Activated CD4-positive, alpha-beta memory T cell treated with anti-CD3 and anti-CD28 coated beads, Interleukin-2, amount 10 ng/mL, durations not matched to agents 7 days and 5 days (primary cell): Measurements from ENCODE around the gene C11orf97. TPM values are rescaled to one million over a fixed set of nuclear protein-coding genes. Genes with fewer than 3 reads are reported as not detected.

ENCODE experiments used
- CTCF ChIA-PET: fragments of 350-600 bp; sonication (Branson Sonifier 250); formaldehyde crosslinking; loops from one replicate; lab custom pipeline; 2021; ENCODE audit warnings: antibody characterized with exemption, inconsistent platforms; lab: Charles Lee
- POLR2A ChIA-PET: fragments of 350-600 bp; sonication (Branson Sonifier 250); formaldehyde crosslinking; loops from one replicate; lab custom pipeline; 2021; ENCODE audit warnings: antibody characterized with exemption; lab: Charles Lee
- DNase-seq: peaks from one replicate; pipeline ENCODE4 v3.0.0-alpha.2; 2020
- H3K27ac Mint-ChIP-seq: one replicate; pipeline ENCODE4 v1.8.0; 2021; ENCODE audit warnings: mild to moderate bottlenecking, mixed read lengths
- H3K27me3 Mint-ChIP-seq: one replicate; pipeline ENCODE4 v1.8.0; 2021; ENCODE audit warnings: mixed read lengths
- H3K36me3 Mint-ChIP-seq: one replicate; pipeline ENCODE4 v1.8.0; 2021; ENCODE audit warnings: low read depth, mixed read lengths
- H3K4me1 Mint-ChIP-seq: one replicate; pipeline ENCODE4 v1.8.0; 2021; ENCODE audit warnings: mixed read lengths
- H3K4me3 Mint-ChIP-seq: one replicate; pipeline ENCODE4 v1.8.0; 2021; ENCODE audit warnings: mild to moderate bottlenecking, mixed read lengths
- H3K9me3 Mint-ChIP-seq: one replicate; pipeline ENCODE4 v1.8.0; 2021; ENCODE audit warnings: mixed read lengths
- total RNA-seq, 2 experiments: library from RNA; stranded (reverse); gene quantifications; one replicate each; pipeline ENCODE4 v1.2.3, GENCODE V29; 2021

C11orf97 gene
- total RNA-seq, 2 experiments from 2014 or later: not detected

DNA sequence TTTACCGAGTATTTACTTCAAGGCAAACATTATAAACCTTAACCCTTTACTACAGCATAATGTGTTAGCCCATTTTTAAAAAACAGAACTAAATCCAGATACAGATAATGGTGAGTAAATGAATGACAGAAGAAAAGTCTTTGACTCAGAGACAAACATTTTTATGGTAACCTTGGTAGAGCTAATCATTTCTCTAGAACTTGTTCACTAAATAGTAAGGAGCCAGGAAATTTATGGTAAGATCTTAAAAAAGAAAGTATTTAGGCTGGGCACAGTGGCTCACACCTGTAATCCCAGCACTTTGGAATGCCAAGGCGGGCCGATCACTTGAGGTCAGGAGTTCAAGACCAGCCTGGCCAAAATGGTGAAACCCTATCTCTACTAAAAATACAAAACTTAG is 19.9 kb downstream of the C11orf97 start:
- Mint-ChIP-seq H3K9me3 (no peaks in the 10 kb centered on the region), H3K4me1 (no peaks in the 10 kb centered on the region), H3K4me3 (no peak overlapping the region), H3K36me3 (no peaks in the 10 kb centered on the region), H3K27me3 (peaks cover 49% of the 10 kb centered on the region), H3K27ac (no peak overlapping the region)
- POLR2A ChIA-PET: no interaction called here
- DNase-seq: no peak
- CTCF ChIA-PET: no interaction called here

DNA sequence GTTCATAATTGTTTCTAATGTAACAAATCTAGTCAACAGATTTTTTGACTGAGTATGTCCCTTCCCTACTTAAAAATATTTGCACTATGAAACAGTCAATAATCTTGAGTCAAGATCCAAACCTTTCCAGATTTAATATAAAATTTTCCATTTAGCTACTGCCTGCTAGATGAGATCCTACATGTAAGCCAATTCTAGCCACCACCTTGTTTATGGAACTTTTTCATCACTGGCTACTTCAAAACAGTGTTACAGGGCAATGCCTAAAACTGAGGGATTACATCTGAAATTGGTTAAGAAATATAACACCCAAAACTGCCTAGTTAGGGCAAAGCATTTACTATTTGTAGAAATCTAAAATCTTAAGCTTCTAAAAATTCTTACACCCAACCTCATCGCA is 20.9 kb downstream of the C11orf97 start:
- no peaks in the 10 kb centered on the region for H3K36me3 Mint-ChIP-seq

DNA sequence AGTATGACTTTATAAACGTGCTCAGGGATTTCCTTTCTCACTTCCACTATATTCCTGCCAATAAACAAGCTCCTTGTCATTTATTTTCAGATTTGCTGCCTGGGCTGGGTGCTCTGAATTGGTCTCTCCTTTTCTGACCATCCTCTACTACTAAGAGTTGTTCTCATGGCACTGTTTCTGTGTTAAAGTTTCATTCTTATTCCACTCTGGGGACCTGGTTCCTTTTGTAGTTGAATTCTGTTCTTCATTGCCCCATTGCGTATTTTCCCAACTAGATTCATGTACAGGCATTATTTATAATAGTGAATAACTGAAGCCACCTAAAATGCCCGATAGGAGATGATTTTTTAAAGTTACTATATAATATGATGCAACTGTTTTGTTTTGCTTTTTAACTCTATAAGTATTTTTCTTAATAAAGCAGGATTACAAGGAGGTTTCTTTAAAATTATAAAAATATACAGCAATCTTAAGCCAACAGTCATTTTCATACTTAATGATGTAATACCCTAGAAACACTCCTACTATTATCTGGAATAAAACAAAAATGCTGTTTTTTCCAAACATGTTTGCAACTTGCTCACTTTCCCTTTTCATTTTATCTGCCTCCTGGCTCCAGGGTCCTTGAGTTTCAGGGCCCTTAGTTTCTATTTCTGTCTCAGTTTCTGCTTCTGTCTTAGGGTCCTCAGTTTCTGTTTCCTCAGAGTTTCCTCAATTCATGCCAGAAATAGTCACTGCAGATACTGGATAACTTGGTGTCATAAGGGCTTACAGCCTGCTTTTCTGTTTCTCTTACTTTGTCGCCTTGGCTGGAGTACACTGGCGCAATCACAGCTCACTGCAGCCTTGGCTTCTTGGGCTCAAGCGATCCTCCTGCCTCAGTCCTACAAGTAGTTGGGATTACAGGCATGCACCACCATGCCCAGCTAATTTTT is 21.7 kb downstream of the C11orf97 start:
- H3K27ac Mint-ChIP-seq: no peak overlapping the region
- ChIA-PET CTCF (no interaction called here), POLR2A (no interaction called here)
- no peaks in the 10 kb centered on the region for H3K4me1 Mint-ChIP-seq
- no peak for DNase-seq
- H3K4me3 Mint-ChIP-seq: no peak overlapping the region
- H3K27me3 Mint-ChIP-seq: peaks cover 48% of the 10 kb centered on the region
- H3K36me3 Mint-ChIP-seq: no peaks in the 10 kb centered on the region
- H3K9me3 Mint-ChIP-seq: no peaks in the 10 kb centered on the region

More for the DNA sequence above, 20.9 kb downstream of the C11orf97 start:
- Mint-ChIP-seq H3K27ac (no peak overlapping the region), H3K4me3 (no peak overlapping the region), H3K27me3 (peaks cover 50% of the 10 kb centered on the region), H3K9me3 (no peaks in the 10 kb centered on the region), H3K4me1 (no peaks in the 10 kb centered on the region)
- DNase-seq: no peak
- ChIA-PET POLR2A (no interaction called here), CTCF (no interaction called here)

DNA sequence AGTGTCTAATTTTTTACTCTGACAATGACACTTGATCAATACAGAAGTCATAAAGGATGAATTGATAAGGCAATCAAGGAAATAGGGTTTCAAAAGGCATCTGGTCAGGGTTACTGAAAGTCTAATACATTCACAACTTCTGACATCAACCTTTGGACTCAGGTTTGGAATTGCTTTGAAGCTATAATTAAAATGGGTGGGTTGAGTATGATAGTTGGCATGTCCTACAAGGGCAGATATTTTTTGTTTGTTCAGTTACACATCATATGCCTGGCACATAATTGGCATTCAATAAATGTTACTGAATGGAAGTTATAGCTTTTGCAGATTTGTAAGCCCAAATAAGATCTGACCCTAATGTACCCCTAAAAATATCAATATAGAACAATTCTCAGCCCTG is 24.1 kb downstream of the C11orf97 start:
- H3K27ac Mint-ChIP-seq: no peak overlapping the region
- H3K36me3 Mint-ChIP-seq: no peaks in the 10 kb centered on the region
- DNase-seq: no peak
- H3K9me3 Mint-ChIP-seq: no peaks in the 10 kb centered on the region
- no peak overlapping the region for H3K4me3 Mint-ChIP-seq
- peaks cover 35% of the 10 kb centered on the region for H3K27me3 Mint-ChIP-seq
- POLR2A ChIA-PET: no interaction called here
- CTCF ChIA-PET: interaction anchor here (1.2 kb wide), 1 partner anchor 24 kb away, joined by 3 read pairs; the partner anchor contains the start of gene C11orf97
- no peaks in the 10 kb centered on the region for H3K4me1 Mint-ChIP-seq

DNA sequence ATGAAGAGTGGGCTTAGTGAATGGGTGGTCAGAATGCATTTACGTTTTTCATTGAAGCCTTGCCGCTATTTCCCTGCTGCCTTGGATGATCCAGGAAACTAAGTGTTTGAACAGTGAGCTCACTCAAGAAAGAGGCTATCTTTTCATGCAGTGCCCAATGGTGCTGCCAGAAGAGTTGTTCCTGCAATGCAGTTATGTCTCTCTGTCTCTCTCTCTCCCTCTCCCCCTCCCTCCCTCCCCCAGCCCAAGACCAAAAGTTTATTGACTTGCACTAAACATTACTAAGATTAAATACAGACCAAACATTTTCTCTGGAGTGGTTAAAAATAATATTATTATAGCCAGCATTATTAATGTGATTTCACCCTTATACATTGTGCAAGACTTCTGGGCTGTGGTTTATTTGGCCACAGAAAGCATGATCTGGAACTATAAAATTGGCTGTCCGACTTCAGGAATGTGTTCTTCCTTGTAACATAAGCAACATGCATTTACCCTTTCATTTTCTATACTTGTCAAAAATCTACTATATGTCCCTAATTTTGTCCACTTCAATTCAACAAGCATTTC is 24.9 kb downstream of the C11orf97 start:
- no peak for DNase-seq
- H3K4me1 Mint-ChIP-seq: peaks cover 1% of the 10 kb centered on the region
- ChIA-PET POLR2A (no interaction called here), CTCF (interaction anchor here (1.2 kb wide), 1 partner anchor 25 kb away, joined by 3 read pairs; the partner anchor contains the start of gene C11orf97)
- H3K36me3 Mint-ChIP-seq: no peaks in the 10 kb centered on the region
- peaks cover 35% of the 10 kb centered on the region for H3K27me3 Mint-ChIP-seq
- H3K27ac Mint-ChIP-seq: no peak overlapping the region
- H3K4me3 Mint-ChIP-seq: no peak overlapping the region
- H3K9me3 Mint-ChIP-seq: no peaks in the 10 kb centered on the region

DNA sequence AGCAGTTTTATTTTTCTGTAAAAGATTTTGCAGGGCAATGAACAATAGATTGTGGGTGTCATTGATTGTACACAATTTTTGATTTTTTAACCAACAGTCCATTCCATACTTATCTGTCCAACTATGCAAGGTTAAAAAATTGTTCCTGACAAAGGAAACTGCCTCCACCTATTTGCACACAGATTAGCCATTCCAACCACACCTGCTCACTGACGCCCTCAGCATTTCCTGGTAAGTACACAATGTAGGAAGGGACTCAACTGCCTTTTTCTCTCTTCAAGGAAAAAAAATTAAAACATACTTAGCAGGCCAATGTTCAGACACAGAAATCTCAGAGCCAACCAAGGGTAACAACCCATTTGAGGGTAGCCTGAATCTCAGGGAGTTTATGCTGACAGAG is 27.2 kb downstream of the C11orf97 start:
- CTCF ChIA-PET: no interaction called here
- no peak overlapping the region for H3K27ac Mint-ChIP-seq
- H3K27me3 Mint-ChIP-seq: peaks cover 23% of the 10 kb centered on the region
- H3K36me3 Mint-ChIP-seq: peaks cover 2% of the 10 kb centered on the region
- H3K9me3 Mint-ChIP-seq: no peaks in the 10 kb centered on the region
- DNase-seq: no peak
- H3K4me1 Mint-ChIP-seq: peaks cover 13% of the 10 kb centered on the region
- POLR2A ChIA-PET: no interaction called here
- no peak overlapping the region for H3K4me3 Mint-ChIP-seq

DNA sequence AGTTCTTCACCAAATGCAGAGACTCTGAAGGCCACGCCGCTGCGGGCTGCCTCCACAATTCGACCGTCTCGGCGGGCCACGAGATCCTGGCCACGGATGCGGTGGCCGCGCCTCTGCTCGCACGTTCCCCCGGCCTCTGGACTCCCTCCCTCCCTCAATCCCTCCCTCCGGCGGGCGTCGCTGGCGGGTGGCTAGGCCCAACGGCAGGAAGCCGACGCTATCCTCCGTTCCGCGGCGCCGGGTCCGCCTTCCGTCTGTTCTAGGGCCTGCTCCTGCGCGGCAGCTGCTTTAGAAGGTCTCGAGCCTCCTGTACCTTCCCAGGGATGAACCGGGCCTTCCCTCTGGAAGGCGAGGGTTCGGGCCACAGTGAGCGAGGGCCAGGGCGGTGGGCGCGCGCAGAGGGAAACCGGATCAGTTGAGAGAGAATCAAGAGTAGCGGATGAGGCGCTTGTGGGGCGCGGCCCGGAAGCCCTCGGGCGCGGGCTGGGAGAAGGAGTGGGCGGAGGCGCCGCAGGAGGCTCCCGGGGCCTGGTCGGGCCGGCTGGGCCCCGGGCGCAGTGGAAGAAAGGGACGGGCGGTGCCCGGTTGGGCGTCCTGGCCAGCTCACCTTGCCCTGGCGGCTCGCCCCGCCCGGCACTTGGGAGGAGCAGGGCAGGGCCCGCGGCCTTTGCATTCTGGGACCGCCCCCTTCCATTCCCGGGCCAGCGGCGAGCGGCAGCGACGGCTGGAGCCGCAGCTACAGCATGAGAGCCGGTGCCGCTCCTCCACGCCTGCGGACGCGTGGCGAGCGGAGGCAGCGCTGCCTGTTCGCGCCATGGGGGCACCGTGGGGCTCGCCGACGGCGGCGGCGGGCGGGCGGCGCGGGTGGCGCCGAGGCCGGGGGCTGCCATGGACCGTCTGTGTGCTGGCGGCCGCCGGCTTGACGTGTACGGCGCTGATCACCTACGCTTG is 31.7 kb downstream of the C11orf97 start, which contains the start of gene FUT4:
FUT4 (plus strand) TSS at position 227 of the 951 bp plus-strand sequence; CDS start at position 440, 213 bp downstream.
- H3K9me3 Mint-ChIP-seq: no peaks in the 10 kb centered on the region
- ChIA-PET POLR2A (interaction anchor here (0.6 to 1.1 kb wide), 9 partner anchors 30 to 802 kb away, joined by 3 to 8 read pairs (median 4); partner anchors contain the start of genes C11orf54, C11orf97, CWC15 and MED17), CTCF (interaction anchor here (0.7 kb wide), 1 partner anchor 19 kb away, joined by 3 read pairs; no protein-coding TSS in a partner anchor)
- peaks cover 45% of the 10 kb centered on the region for H3K4me1 Mint-ChIP-seq
- H3K36me3 Mint-ChIP-seq: peaks cover 19% of the 10 kb centered on the region
- H3K27me3 Mint-ChIP-seq: no peaks in the 10 kb centered on the region
- peak within 1 kb of the TSS; percentile 99 for H3K27ac Mint-ChIP-seq
- H3K4me3 Mint-ChIP-seq: peak within 1 kb of the TSS; percentile 99
- peak; percentile 77 for DNase-seq

DNA sequence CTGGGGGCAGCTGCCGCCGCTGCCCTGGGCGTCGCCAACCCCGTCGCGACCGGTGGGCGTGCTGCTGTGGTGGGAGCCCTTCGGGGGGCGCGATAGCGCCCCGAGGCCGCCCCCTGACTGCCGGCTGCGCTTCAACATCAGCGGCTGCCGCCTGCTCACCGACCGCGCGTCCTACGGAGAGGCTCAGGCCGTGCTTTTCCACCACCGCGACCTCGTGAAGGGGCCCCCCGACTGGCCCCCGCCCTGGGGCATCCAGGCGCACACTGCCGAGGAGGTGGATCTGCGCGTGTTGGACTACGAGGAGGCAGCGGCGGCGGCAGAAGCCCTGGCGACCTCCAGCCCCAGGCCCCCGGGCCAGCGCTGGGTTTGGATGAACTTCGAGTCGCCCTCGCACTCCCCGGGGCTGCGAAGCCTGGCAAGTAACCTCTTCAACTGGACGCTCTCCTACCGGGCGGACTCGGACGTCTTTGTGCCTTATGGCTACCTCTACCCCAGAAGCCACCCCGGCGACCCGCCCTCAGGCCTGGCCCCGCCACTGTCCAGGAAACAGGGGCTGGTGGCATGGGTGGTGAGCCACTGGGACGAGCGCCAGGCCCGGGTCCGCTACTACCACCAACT is 32.5 kb downstream of the C11orf97 start:
- peaks cover 49% of the 10 kb centered on the region for H3K4me1 Mint-ChIP-seq
- H3K27ac Mint-ChIP-seq: peak overlapping the region; percentile 63
- DNase-seq: no peak
- H3K27me3 Mint-ChIP-seq: no peaks in the 10 kb centered on the region
- ChIA-PET POLR2A (interaction anchor here (0.6 to 1.1 kb wide), 7 partner anchors 31 to 803 kb away, joined by 3 to 8 read pairs (median 5); partner anchors contain the start of genes C11orf54, CWC15, MED17 and TAF1D), CTCF (no interaction called here)
- H3K9me3 Mint-ChIP-seq: no peaks in the 10 kb centered on the region
- peak overlapping the region; percentile 99 for H3K4me3 Mint-ChIP-seq
- H3K36me3 Mint-ChIP-seq: peaks cover 19% of the 10 kb centered on the region

DNA sequence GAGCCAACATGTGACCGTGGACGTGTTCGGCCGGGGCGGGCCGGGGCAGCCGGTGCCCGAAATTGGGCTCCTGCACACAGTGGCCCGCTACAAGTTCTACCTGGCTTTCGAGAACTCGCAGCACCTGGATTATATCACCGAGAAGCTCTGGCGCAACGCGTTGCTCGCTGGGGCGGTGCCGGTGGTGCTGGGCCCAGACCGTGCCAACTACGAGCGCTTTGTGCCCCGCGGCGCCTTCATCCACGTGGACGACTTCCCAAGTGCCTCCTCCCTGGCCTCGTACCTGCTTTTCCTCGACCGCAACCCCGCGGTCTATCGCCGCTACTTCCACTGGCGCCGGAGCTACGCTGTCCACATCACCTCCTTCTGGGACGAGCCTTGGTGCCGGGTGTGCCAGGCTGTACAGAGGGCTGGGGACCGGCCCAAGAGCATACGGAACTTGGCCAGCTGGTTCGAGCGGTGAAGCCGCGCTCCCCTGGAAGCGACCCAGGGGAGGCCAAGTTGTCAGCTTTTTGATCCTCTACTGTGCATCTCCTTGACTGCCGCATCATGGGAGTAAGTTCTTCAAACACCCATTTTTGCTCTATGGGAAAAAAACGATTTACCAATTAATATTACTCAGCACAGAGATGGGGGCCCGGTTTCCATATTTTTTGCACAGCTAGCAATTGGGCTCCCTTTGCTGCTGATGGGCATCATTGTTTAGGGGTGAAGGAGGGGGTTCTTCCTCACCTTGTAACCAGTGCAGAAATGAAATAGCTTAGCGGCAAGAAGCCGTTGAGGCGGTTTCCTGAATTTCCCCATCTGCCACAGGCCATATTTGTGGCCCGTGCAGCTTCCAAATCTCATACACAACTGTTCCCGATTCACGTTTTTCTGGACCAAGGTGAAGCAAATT is 33.3 kb downstream of the C11orf97 start:
- Mint-ChIP-seq H3K27me3 (no peaks in the 10 kb centered on the region), H3K9me3 (no peaks in the 10 kb centered on the region), H3K4me3 (peak overlapping the region; percentile 99), H3K27ac (peak overlapping the region; percentile 55), H3K4me1 (peaks cover 51% of the 10 kb centered on the region), H3K36me3 (peaks cover 23% of the 10 kb centered on the region)
- POLR2A ChIA-PET: no interaction called here
- DNase-seq: no peak
- CTCF ChIA-PET: interaction anchor here (0.7 kb wide), 1 partner anchor 791 kb away, joined by 3 read pairs; no protein-coding TSS in a partner anchor

DNA sequence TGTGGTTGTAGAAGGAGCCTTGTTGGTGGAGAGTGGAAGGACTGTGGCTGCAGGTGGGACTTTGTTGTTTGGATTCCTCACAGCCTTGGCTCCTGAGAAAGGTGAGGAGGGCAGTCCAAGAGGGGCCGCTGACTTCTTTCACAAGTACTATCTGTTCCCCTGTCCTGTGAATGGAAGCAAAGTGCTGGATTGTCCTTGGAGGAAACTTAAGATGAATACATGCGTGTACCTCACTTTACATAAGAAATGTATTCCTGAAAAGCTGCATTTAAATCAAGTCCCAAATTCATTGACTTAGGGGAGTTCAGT is 33.9 kb downstream of the C11orf97 start:
- H3K9me3 Mint-ChIP-seq: no peaks in the 10 kb centered on the region

DNA sequence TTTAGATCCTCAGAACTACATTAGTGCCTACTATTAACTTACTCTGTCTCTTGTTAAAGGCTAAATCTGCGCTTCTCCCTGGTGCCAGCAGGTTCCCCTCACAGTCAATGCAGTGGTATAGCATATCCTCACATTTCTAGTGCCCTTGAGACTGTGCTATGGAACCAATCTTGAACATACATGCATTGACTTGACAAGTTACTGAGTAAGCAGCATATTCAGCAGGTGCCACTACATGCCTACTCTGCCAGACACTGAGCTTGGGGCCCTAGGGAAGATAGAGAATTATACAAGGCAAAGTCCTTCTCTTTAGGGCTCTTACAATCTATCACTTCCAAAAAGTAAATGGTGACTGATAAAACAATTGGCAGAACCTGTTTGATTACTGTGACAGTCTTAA is 34.6 kb downstream of the C11orf97 start:
- H3K27me3 Mint-ChIP-seq: no peaks in the 10 kb centered on the region
- no peak for DNase-seq
- no peak overlapping the region for H3K27ac Mint-ChIP-seq
- H3K4me1 Mint-ChIP-seq: peaks cover 51% of the 10 kb centered on the region
- ChIA-PET CTCF (interaction anchor here (0.9 to 1.2 kb wide), 2 partner anchors 56 to 729 kb away, joined by 3 to 4 read pairs; no protein-coding TSS in a partner anchor), POLR2A (interaction anchor here (0.9 to 1.5 kb wide), 2 partner anchors 35 to 52 kb away, joined by 3 to 4 read pairs; partner anchors contain the start of gene C11orf97)
- peak overlapping the region; percentile 52 for H3K4me3 Mint-ChIP-seq
- peaks cover 24% of the 10 kb centered on the region for H3K36me3 Mint-ChIP-seq
- no peaks in the 10 kb centered on the region for H3K9me3 Mint-ChIP-seq

More for the DNA sequence above, 33.9 kb downstream of the C11orf97 start:
- peak overlapping the region; percentile 99 for H3K4me3 Mint-ChIP-seq
- no peak overlapping the region for H3K27ac Mint-ChIP-seq
- DNase-seq: no peak
- ChIA-PET POLR2A (no interaction called here), CTCF (interaction anchor here (0.7 kb wide), 1 partner anchor 791 kb away, joined by 3 read pairs; no protein-coding TSS in a partner anchor)
- H3K27me3 Mint-ChIP-seq: no peaks in the 10 kb centered on the region
- peaks cover 24% of the 10 kb centered on the region for H3K36me3 Mint-ChIP-seq
- peaks cover 52% of the 10 kb centered on the region for H3K4me1 Mint-ChIP-seq
